Gastroesophageal sphincter (tissue), 3 donors: ENCODE results near the gene VPREB3.

ENCODE experiments used
- CTCF ChIP-seq, 4 experiments: fragments of 200-600 bp in 2 of 4; fragments of 450-650 bp in 2 of 4; sonication (generic) in 1 of 4; IDR thresholded peaks; one replicate each; pipeline ENCODE4 v1.5.1; 2017 to 2019; ENCODE audit warnings: antibody characterized with exemption in 4 of 4, mild to moderate bottlenecking in 2 of 4, moderate library complexity in 2 of 4
- POLR2AphosphoS5 ChIP-seq: sonication (generic); formaldehyde crosslinking; IDR thresholded peaks from one replicate; pipeline ENCODE4 v1.6.1; 2017; ENCODE audit warnings: antibody characterized with exemption

GRCh38 chr22:23784215-23784732 lies 30.0 kb upstream of the VPREB3 start:
- no peak for TF ChIP-seq CTCF (IDR thresholded peaks at IDR 0.05)
- no peak for TF ChIP-seq POLR2AphosphoS5
